WTC11 (cell line): ENCODE results near the gene ARHGEF28. TPM values are rescaled to one million over a fixed set of nuclear protein-coding genes. Genes with fewer than 3 reads are reported as not detected.

Experiments
- ATAC-seq: fragments of 200-7000 bp; cut with Tn5 transposase; 2 replicates; pipeline ENCODE4 v1.10.0; 2021; ENCODE audit warnings: mild to moderate bottlenecking, moderate library complexity
- CTCF ChIA-PET: fragments of 300-600 bp; sonication (Branson Sonifier 250); formaldehyde crosslinking; loops from one replicate; lab custom pipeline; 2021; ENCODE audit warnings: antibody characterized with exemption; lab: Charles Lee
- POLR2A ChIA-PET: fragments of 350-600 bp; sonication (Branson Sonifier 250); formaldehyde crosslinking; loops from one replicate; lab custom pipeline; 2021; ENCODE audit warnings: antibody characterized with exemption; lab: Charles Lee
- DNase-seq: peaks from one replicate; pipeline ENCODE4 v3.0.0; 2021; ENCODE audit warnings: low spot score
- H3K27ac Mint-ChIP-seq: 2 replicates; pipeline ENCODE4 v1.8.0; 2021; ENCODE audit warnings: mixed read lengths
- H3K27me3 Mint-ChIP-seq: 2 replicates; pipeline ENCODE4 v1.8.0; 2021; ENCODE audit warnings: low read depth, mild to moderate bottlenecking, moderate library complexity, mixed read lengths
- H3K36me3 Mint-ChIP-seq: 2 replicates; pipeline ENCODE4 v1.8.0; 2021; ENCODE audit warnings: mixed read lengths
- H3K4me1 Mint-ChIP-seq: 2 replicates; pipeline ENCODE4 v1.8.0; 2022; ENCODE audit warnings: mixed read lengths
- H3K4me3 Mint-ChIP-seq: 2 replicates; pipeline ENCODE4 v1.8.0; 2021; ENCODE audit warnings: mild to moderate bottlenecking, moderate library complexity, mixed read lengths
- H3K9me3 Mint-ChIP-seq: 2 replicates; pipeline ENCODE4 v1.8.0; 2021; ENCODE audit warnings: mixed read lengths
- ATF3 ChIP-seq: sonication (generic); formaldehyde crosslinking; conservative IDR thresholded peaks from 2 replicates; pipeline ENCODE4 v1.8.1; 2022; ENCODE audit warnings: mild to moderate bottlenecking, missing genetic modification reagents
- E2F1 ChIP-seq: sonication (generic); formaldehyde crosslinking; IDR thresholded peaks from 2 replicates; pipeline ENCODE4 v1.8.0; 2022; ENCODE audit warnings: mild to moderate bottlenecking, missing genetic modification reagents
- E2F4 ChIP-seq: sonication (generic); formaldehyde crosslinking; IDR thresholded peaks from 2 replicates; pipeline ENCODE4 v1.8.1; 2022; ENCODE audit warnings: low read depth, mild to moderate bottlenecking, moderate library complexity, missing genetic modification reagents, borderline replicate concordance
- E2F5 ChIP-seq: sonication (generic); formaldehyde crosslinking; IDR thresholded peaks from 2 replicates; pipeline ENCODE4 v1.8.1; 2022; ENCODE audit warnings: mild to moderate bottlenecking, moderate library complexity, missing genetic modification reagents
- GTF2I ChIP-seq: fragments of 250-450 bp; sonication (Bioruptor Pico); conservative IDR thresholded peaks from 2 replicates; pipeline ENCODE4 v1.4.0; 2021; ENCODE audit warnings: mild to moderate bottlenecking
- NFYB ChIP-seq: sonication (generic); formaldehyde crosslinking; conservative IDR thresholded peaks from 2 replicates; pipeline ENCODE4 v1.8.0; 2022; ENCODE audit warnings: low read depth, missing genetic modification reagents
- PRDM15 ChIP-seq: sonication (generic); formaldehyde crosslinking; IDR thresholded peaks from 2 replicates; pipeline ENCODE4 v1.8.0; 2022; ENCODE audit warnings: missing genetic modification reagents
- PRRX2 ChIP-seq: fragments of 250-450 bp; sonication (Bioruptor Pico); IDR thresholded peaks from 2 replicates; pipeline ENCODE4 v1.8.0; 2021; ENCODE audit warnings: mild to moderate bottlenecking
- RORB ChIP-seq: fragments of 250-450 bp; sonication (Bioruptor Pico); IDR thresholded peaks from 2 replicates; pipeline ENCODE4 v1.9.0; 2021; ENCODE audit warnings: mild to moderate bottlenecking
- SOX15 ChIP-seq: fragments of 250-450 bp; sonication (Bioruptor Pico); IDR thresholded peaks from 2 replicates; pipeline ENCODE4 v1.9.0; 2021; ENCODE audit warnings: mild to moderate bottlenecking
- USF1 ChIP-seq: sonication (generic); formaldehyde crosslinking; IDR thresholded peaks from 2 replicates; pipeline ENCODE4 v1.8.0; 2022; ENCODE audit warnings: mild to moderate bottlenecking, missing genetic modification reagents
- ZBTB43 ChIP-seq: sonication (generic); formaldehyde crosslinking; IDR thresholded peaks from 2 replicates; pipeline ENCODE4 v1.8.1; 2023; ENCODE audit warnings: mild to moderate bottlenecking, missing genetic modification reagents
- ZNF263 ChIP-seq: sonication (generic); formaldehyde crosslinking; IDR thresholded peaks from 2 replicates; pipeline ENCODE4 v1.8.1; 2022; ENCODE audit warnings: low read depth, mild to moderate bottlenecking, moderate library complexity, missing genetic modification reagents
- ZNF396 ChIP-seq: fragments of 250-450 bp; sonication (Bioruptor Pico); IDR thresholded peaks from 2 replicates; pipeline ENCODE4 v1.8.0; 2021; ENCODE audit warnings: mild to moderate bottlenecking, moderate library complexity, borderline replicate concordance
- ZNF416 ChIP-seq: fragments of 250-450 bp; sonication (Bioruptor Pico); IDR thresholded peaks from 2 replicates; pipeline ENCODE4 v1.9.0; 2021; ENCODE audit warnings: mild to moderate bottlenecking, inconsistent platforms
- ZNF532 ChIP-seq: fragments of 250-450 bp; sonication (Bioruptor Pico); IDR thresholded peaks from 2 replicates; pipeline ENCODE4 v1.9.0; 2021; ENCODE audit warnings: mild to moderate bottlenecking, borderline replicate concordance
- total RNA-seq: library from RNA; stranded (reverse); gene quantifications from 3 replicates; pipeline ENCODE4 v1.2.3, GENCODE V29; 2021

ARHGEF28 gene
- total RNA-seq, 1 experiment from 2014 or later, result 0.96 TPM

- TF ChIP-seq E2F4 (CRISPR knock-in tag), result no peak
- no peak for TF ChIP-seq GTF2I (CRISPR knock-in tag)
- no peak for TF ChIP-seq E2F5 (CRISPR knock-in tag)
- TF ChIP-seq RORB (CRISPR knock-in tag), result no peak
- TF ChIP-seq E2F1 (CRISPR knock-in tag), result no peak
- no peak for TF ChIP-seq USF1 (CRISPR knock-in tag)
Measured at GRCh38 chr5:73968729-73969128, 342.7 kb downstream of the ARHGEF28 start (continued).

GRCh38 chr5:73969195-73970036 lies 343.4 kb downstream of the ARHGEF28 start:
- POLR2A ChIA-PET, result no interaction called here
- no peak for DNase-seq
- no peak overlapping the region for H3K27ac Mint-ChIP-seq
- peaks cover 12% of the 10 kb centered on the region for H3K4me1 Mint-ChIP-seq
- H3K9me3 Mint-ChIP-seq, result 0 out of 2 replicates have a peak, but pooled peaks cover 3% of the 10 kb centered on the region
- ATAC-seq, result no peak
- no peak for TF ChIP-seq ZNF532
- TF ChIP-seq ZNF263 (CRISPR knock-in tag), result no peak
- TF ChIP-seq NFYB (CRISPR knock-in tag), result no peak
- TF ChIP-seq PRDM15 (CRISPR knock-in tag), result no peak
- TF ChIP-seq ZBTB43, result no peak
- no peak for TF ChIP-seq PRRX2 (CRISPR knock-in tag)
- no peak for TF ChIP-seq ATF3 (CRISPR knock-in tag)
- no peak for TF ChIP-seq E2F4 (CRISPR knock-in tag)
- no peak for TF ChIP-seq SOX15
- no peak for TF ChIP-seq ZNF396 (CRISPR knock-in tag)
- TF ChIP-seq ZNF416 (CRISPR knock-in tag), result no peak
- TF ChIP-seq, all 79 proteins: peak for 0
- Mint-ChIP-seq H3K4me3 (no peak overlapping the region), H3K36me3 (no peaks in the 10 kb centered on the region), H3K27me3 (no peaks in the 10 kb centered on the region)
- CTCF ChIA-PET, result no interaction called here
